Coronary artery (tissue), 2 donors: ENCODE data around the gene PIP5K1B.

Source experiments
- DNase-seq: peaks from one replicate; pipeline ENCODE4 v3.0.0-alpha.2; 2017; ENCODE audit warnings: low spot score
- H3K27ac ChIP-seq, 2 donors: fragments of 200-600 bp; sonication (generic); one replicate each; pipeline ENCODE4 v1.5.1; 2016 to 2019
- H3K4me3 ChIP-seq: fragments of 200-600 bp; sonication (generic); 2 replicates; pipeline ENCODE4 v1.5.1; 2016; ENCODE audit warnings: mild to moderate bottlenecking, moderate library complexity
- CTCF ChIP-seq: fragments of 200-600 bp; sonication (generic); IDR thresholded peaks from one replicate; pipeline ENCODE4 v1.5.1; 2019; ENCODE audit warnings: antibody characterized with exemption

PIP5K1B gene

DNA sequence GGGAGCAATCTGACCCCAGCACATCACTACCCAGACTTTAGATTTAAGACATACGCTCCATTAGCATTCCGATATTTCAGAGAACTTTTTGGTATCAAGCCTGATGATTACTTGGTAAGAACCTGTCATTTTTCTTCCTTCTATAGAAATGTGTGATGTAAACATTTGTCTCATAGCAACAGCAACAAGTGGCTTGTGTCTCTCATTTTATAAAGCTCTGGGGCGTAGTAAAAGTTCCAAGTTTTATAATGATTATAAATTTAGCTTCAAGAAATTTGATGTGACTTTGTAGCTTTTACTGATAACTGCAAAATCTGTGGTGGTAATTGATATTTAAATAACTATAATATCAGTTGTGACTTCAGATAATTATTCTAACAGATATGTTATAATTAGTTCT is 171.6 kb downstream of the PIP5K1B start:
- no peak overlapping the region for H3K27ac ChIP-seq
- no peak for TF ChIP-seq CTCF
- no peak for DNase-seq
- H3K4me3 ChIP-seq: no peak overlapping the region

- Histone ChIP-seq H3K27ac (no peak overlapping the region), H3K4me3 (no peak overlapping the region)
- no peak for TF ChIP-seq CTCF
- DNase-seq: no peak
Measured at GRCh38 chr9:68877219-68877618, 172.2 kb downstream of the PIP5K1B start.

DNA sequence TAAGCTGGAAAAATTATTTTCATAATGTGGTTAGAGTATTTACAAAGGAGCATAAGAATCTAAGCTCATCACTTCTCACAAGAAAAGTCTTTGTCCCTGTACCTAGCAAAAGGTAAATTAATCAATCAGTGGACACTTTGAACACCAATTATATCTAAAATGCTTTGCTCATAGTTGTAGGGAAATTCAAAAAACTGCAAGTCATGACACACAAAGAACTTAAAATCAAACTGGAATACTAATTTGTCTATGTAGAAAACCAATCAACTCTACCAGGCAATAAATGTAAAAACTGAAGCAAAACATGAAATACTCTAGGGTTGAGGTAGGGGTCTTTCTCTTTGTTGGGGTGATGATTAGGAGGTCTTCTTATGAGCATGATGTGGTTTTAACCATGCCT is 173.4 kb downstream of the PIP5K1B start:
- TF ChIP-seq CTCF: no peak
- H3K4me3 ChIP-seq: no peak overlapping the region
- no peak for DNase-seq
- H3K27ac ChIP-seq: no peak overlapping the region

DNA sequence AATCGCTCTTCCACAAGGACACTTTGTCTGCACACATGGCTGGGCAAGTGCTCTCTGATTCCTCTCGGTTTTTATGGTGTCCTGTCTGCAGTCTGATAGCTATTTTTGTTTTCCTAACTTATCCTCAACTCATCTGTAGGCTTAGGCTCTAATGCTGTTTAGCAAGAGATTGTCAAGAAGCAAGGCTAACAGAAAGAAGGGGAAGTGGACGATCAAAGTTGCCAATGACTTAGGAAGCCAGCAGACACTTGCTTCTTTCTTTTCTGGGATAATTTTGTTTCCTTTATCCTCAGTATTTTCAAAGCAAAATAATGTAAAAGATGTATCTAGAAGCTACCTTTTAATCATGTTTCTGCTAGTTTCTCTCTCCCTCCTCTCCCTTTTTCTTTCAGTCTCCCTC is 178.2 kb downstream of the PIP5K1B start:
- no peak overlapping the region for H3K27ac ChIP-seq
- no peak for DNase-seq
- H3K4me3 ChIP-seq: no peak overlapping the region
- TF ChIP-seq CTCF: no peak

DNA sequence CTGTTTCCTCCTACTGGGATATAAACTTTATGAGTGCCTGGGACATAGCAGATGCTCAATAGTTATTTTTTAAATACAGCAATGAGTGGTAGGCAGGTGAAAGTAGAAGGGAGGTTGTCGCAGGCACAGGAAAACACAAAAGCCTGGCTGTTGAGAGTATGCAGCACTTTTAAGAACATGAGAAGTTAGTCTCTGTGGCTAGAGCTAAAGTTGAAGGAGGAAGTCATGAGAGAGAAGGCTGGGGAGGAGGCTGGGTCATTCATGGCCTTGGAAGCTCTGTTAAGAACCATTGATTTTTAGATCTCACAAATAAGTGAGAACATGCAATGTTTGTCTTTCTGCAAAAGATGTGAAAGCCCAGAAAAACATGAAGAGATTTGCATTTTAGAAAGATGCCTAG is 182.2 kb downstream of the PIP5K1B start:
- TF ChIP-seq CTCF: no peak
- H3K27ac ChIP-seq: no peak overlapping the region
- no peak for DNase-seq
- H3K4me3 ChIP-seq: no peak overlapping the region

- TF ChIP-seq CTCF: no peak
- peak overlapping the region; percentile 3 for H3K4me3 ChIP-seq
- H3K27ac ChIP-seq: no peak overlapping the region
- no peak for DNase-seq
Measured at GRCh38 chr9:68894502-68894901, 189.5 kb downstream of the PIP5K1B start.

DNA sequence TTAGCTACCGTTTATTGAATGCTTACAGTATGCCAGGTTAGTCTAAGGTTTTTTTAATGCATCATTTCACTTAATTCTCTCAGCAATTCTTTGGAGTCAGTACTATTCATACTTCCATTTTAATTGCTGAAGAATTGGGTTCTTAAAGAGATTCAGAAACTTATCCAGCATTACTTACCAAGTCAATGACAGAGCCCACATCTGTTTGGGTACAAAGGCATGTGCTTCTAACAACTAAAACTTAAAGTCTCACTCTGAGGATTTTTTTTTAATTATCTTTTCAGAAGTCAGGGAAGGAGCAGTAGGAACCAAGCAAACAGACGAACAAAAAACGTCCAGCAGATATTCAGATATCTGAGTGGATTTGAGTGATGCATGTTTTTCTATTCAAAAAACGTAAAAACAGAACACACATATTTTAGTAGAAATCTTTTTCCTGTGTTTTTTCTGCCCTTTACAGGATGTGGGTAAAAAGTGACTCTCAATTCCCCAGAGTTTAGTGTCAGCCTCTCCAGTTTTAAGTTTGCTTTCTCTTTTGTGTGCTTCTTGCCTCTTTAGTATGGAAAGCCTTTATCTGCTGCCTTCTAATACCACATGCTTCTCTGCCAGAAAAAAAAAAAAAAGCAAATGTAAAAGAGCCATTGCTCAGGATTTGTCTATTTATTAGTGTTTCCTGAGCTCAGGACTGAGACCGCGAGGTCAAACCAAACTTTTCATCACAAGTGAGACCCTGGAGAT is 190.9 kb downstream of the PIP5K1B start:
- DNase-seq: no peak
- TF ChIP-seq CTCF: no peak
- H3K27ac ChIP-seq: peak overlapping the region; percentile 33 to 67
- peak overlapping the region; percentile 49 for H3K4me3 ChIP-seq
